Fibroblast of lung (primary cell): ENCODE results near the gene GUCA2B. TPM values are rescaled to one million over a fixed set of nuclear protein-coding genes. Genes with fewer than 3 reads are reported as not detected.

ENCODE experiments used
- DNase-seq, 2 donors: peaks; one replicate each; pipeline versions ENCODE4 v3.0.0 to v3.0.0-alpha.2; 2010; ENCODE audit warnings: low read depth in 2 of 2
- H2AFZ ChIP-seq: 2 replicates; pipeline ENCODE4 v1.5.1; 2012; ENCODE audit warnings: low read length, control low read depth, inconsistent platforms
- H3K27ac ChIP-seq: 2 replicates; pipeline ENCODE4 v1.5.1; 2011; ENCODE audit warnings: low read length, control low read depth; ENCODE audit not compliant: insufficient read depth
- H3K27me3 ChIP-seq: 2 replicates; pipeline ENCODE4 v1.5.1; 2011; ENCODE audit warnings: mild to moderate bottlenecking, low read length; ENCODE audit not compliant: control insufficient read depth, insufficient read depth
- H3K36me3 ChIP-seq: 2 replicates; pipeline ENCODE4 v1.5.1; 2011; ENCODE audit warnings: low read length; ENCODE audit not compliant: control insufficient read depth, insufficient read depth
- H3K4me1 ChIP-seq: 2 replicates; pipeline ENCODE4 v1.5.1; 2011; ENCODE audit warnings: low read length; ENCODE audit not compliant: control insufficient read depth, insufficient read depth; ENCODE audit errors: extremely low read depth
- H3K4me2 ChIP-seq: 2 replicates; pipeline ENCODE4 v1.5.1; 2011; ENCODE audit warnings: low read length, control low read depth; ENCODE audit not compliant: insufficient read depth; ENCODE audit errors: extremely low read depth
- H3K4me3 ChIP-seq, 4 experiments: fragments of 200-600 bp in 1 of 4; sonication (generic) in 1 of 4; replicated peaks in 1 of 4; 2 replicates each; pipeline ENCODE4 v1.5.1; 2011 to 2016; ENCODE audit warnings: low read length in 4 of 4, low read depth in 3 of 4, mild to moderate bottlenecking in 3 of 4, control low read depth in 2 of 4, inconsistent platforms in 1 of 4, mixed read lengths in 1 of 4; ENCODE audit not compliant: insufficient read depth in 1 of 4; ENCODE audit errors: control extremely low read depth in 1 of 4
- H3K79me2 ChIP-seq: 2 replicates; pipeline ENCODE4 v1.5.1; 2012; ENCODE audit warnings: mild to moderate bottlenecking, low read length, inconsistent platforms; ENCODE audit not compliant: control insufficient read depth, insufficient read depth
- H3K9ac ChIP-seq: 2 replicates; pipeline ENCODE4 v1.5.1; 2011; ENCODE audit warnings: mild to moderate bottlenecking, low read length, control low read depth; ENCODE audit not compliant: insufficient read depth
- H3K9me3 ChIP-seq: 2 replicates; pipeline ENCODE4 v1.5.1; 2012; ENCODE audit warnings: low read depth, low read length; ENCODE audit not compliant: control insufficient read depth, insufficient read depth
- H4K20me1 ChIP-seq: 2 replicates; pipeline ENCODE4 v1.5.1; 2011; ENCODE audit warnings: low read length; ENCODE audit not compliant: control insufficient read depth, insufficient read depth; ENCODE audit errors: extremely low read depth
- CTCF ChIP-seq, 2 donors: IDR thresholded peaks in 1 of 2; conservative IDR thresholded peaks in 1 of 2; 1 replicate in 1 of 2; 2 replicates in 1 of 2; pipeline ENCODE4 v1.5.1; 2011 to 2012; ENCODE audit warnings: low read length in 2 of 2, control low read depth in 1 of 2, inconsistent platforms in 1 of 2, low read depth in 1 of 2, mild to moderate bottlenecking in 1 of 2
- EZH2 ChIP-seq: IDR thresholded peaks from 2 replicates; pipeline ENCODE4 v1.5.1; 2012; ENCODE audit warnings: low read length, control low read depth, mild to moderate bottlenecking; ENCODE audit errors: missing control alignments
- polyA minus RNA-seq: library from RNA; depleted of rRNA, polyadenylated mRNA; stranded (reverse); fragments of >200 nt; gene quantifications from 2 replicates; pipeline ENCODE4 v1.2.3, GENCODE V29; 2011; ENCODE audit warnings: low replicate concordance
- polyA plus RNA-seq, 2 donors: library from polyadenylated mRNA; depleted of rRNA in 1 of 2; stranded (reverse) in 1 of 2; unstranded in 1 of 2; fragments of >200 nt; gene quantifications; 2 replicates each; pipeline ENCODE4 v1.2.1, GENCODE V29; 2011 to 2012; ENCODE audit warnings: missing spikeins in 1 of 2
- total RNA-seq: library from RNA; depleted of rRNA; stranded (reverse); fragments of >200 nt; gene quantifications from 2 replicates; pipeline ENCODE4 v1.2.1, GENCODE V29; 2014

GUCA2B gene
- not detected in 2 replicates for total RNA-seq
- polyA plus RNA-seq = not detected in 2 replicates
- polyA plus RNA-seq (2012) = not detected in 2 replicates
- polyA minus RNA-seq = not detected in 2 replicates

GRCh38 chr1:42152907-42153600 is at the start of gene GUCA2B:
GUCA2B (plus strand) TSS chr1:42153410; CDS start chr1:42153451, 41 bp downstream.
- H3K36me3 ChIP-seq = no peaks in the 10 kb centered on the region

GRCh38 chr1:42105025-42105424 is 48.2 kb upstream of the GUCA2B start:
- Histone ChIP-seq H3K9me3 (no peaks in the 10 kb centered on the region), H3K4me2 (no peak overlapping the region), H3K4me3 (no peak overlapping the region), H3K4me1 (no peaks in the 10 kb centered on the region), H3K9ac (no peak overlapping the region), H3K27ac (no peak overlapping the region), H3K27me3 (no peaks in the 10 kb centered on the region), H3K36me3 (no peaks in the 10 kb centered on the region), H2AFZ (no peak overlapping the region), H4K20me1 (no peaks in the 10 kb centered on the region), H3K79me2 (no peaks in the 10 kb centered on the region)
- TF ChIP-seq EZH2 = no peak
- DNase-seq = no peak

More at GRCh38 chr1:42152907-42153600, at the start of gene GUCA2B:
- Histone ChIP-seq H4K20me1 (no peaks in the 10 kb centered on the region), H3K4me2 (no peak within 1 kb of the TSS), H3K4me1 (no peaks in the 10 kb centered on the region), H3K9ac (no peak within 1 kb of the TSS), H3K9me3 (no peaks in the 10 kb centered on the region), H3K79me2 (no peaks in the 10 kb centered on the region), H3K27ac (no peak within 1 kb of the TSS), H3K27me3 (peaks cover 2% of the 10 kb centered on the region), H2AFZ (no peak within 1 kb of the TSS), H3K4me3 (no peak within 1 kb of the TSS)
- no peak for DNase-seq
- TF ChIP-seq CTCF (conservative IDR thresholded peaks at IDR 0.05 in 1 of 2, IDR thresholded peaks at IDR 0.05 in 1 of 2; ENCODE audit: low read depth in 1 of 2, low read length in 2 of 2) (no peak), EZH2 (no peak)

- TF ChIP-seq CTCF (conservative IDR thresholded peaks at IDR 0.05 in 1 of 2, IDR thresholded peaks at IDR 0.05 in 1 of 2; ENCODE audit: low read depth in 1 of 2, low read length in 2 of 2) (no peak), EZH2 (no peak)
- DNase-seq = no peak
- Histone ChIP-seq H3K27ac (no peak overlapping the region), H3K36me3 (no peaks in the 10 kb centered on the region), H3K9ac (no peak overlapping the region), H3K4me2 (no peak overlapping the region), H3K79me2 (no peaks in the 10 kb centered on the region), H3K27me3 (no peaks in the 10 kb centered on the region), H3K4me1 (no peaks in the 10 kb centered on the region), H4K20me1 (no peaks in the 10 kb centered on the region), H2AFZ (no peak overlapping the region), H3K4me3 (no peak overlapping the region), H3K9me3 (no peaks in the 10 kb centered on the region)
These were observed 44.9 kb upstream of the GUCA2B start for GRCh38 chr1:42108309-42108708.
